RPMI7951 (cell line): ENCODE data around the gene UCN3. TPM values are rescaled to one million over a fixed set of nuclear protein-coding genes. Genes with fewer than 3 reads are reported as not detected.
"Not testable (repeated sequence)": the region's sequence is repeated elsewhere in the genome, so short reads cannot be mapped to it uniquely, and the experiment has no call there.

Source experiments
- DNase-seq: peaks from one replicate; pipeline ENCODE4 v3.0.0-alpha.2; 2012; ENCODE audit warnings: low read depth
- total RNA-seq: library from RNA; depleted of rRNA; stranded (reverse); fragments of >200 nt; shearing (Covaris generic); gene quantifications from 2 replicates; pipeline ENCODE4 v1.2.3, GENCODE V29; 2014

The UCN3 gene
- total RNA-seq, 1 experiment from 2014 or later = not detected

GRCh38 chr10:5365928-5366327 lies 1.2 kb downstream of the UCN3 start:
- DNase-seq = no peak

- DNase-seq = no peak
Observed at GRCh38 chr10:5369362-5370158, 4.8 kb downstream of the UCN3 start.

GRCh38 chr10:5370493-5371352 lies 6.0 kb downstream of the UCN3 start:
- DNase-seq = no peak

- no peak for DNase-seq
Observed at GRCh38 chr10:5373307-5373706, 8.5 kb downstream of the UCN3 start.

- no peak for DNase-seq
Observed at GRCh38 chr10:5373891-5374611, 9.3 kb downstream of the UCN3 start.

- DNase-seq = no peak
Observed at GRCh38 chr10:5376450-5376849, 11.7 kb downstream of the UCN3 start.

GRCh38 chr10:5379202-5379601 lies 14.4 kb downstream of the UCN3 start:
- not testable (repeated sequence) for DNase-seq

GRCh38 chr10:5380395-5380794 lies 15.6 kb downstream of the UCN3 start:
- not testable (repeated sequence) for DNase-seq

- no peak for DNase-seq
Observed at GRCh38 chr10:5381187-5381586, 16.4 kb downstream of the UCN3 start.

GRCh38 chr10:5385224-5385623 lies 20.5 kb downstream of the UCN3 start:
- DNase-seq = no peak

GRCh38 chr10:5387169-5387568 lies 22.4 kb downstream of the UCN3 start:
- DNase-seq = no peak

GRCh38 chr10:5390607-5391205 lies 25.9 kb downstream of the UCN3 start:
- no peak for DNase-seq

- no peak for DNase-seq
Observed at GRCh38 chr10:5391790-5392189, 27.0 kb downstream of the UCN3 start.

GRCh38 chr10:5393529-5393928 lies 28.8 kb downstream of the UCN3 start:
- DNase-seq = no peak

- DNase-seq = no peak
Observed at GRCh38 chr10:5395168-5395567, 30.4 kb downstream of the UCN3 start.

GRCh38 chr10:5396556-5397300 lies 32.0 kb downstream of the UCN3 start:
- DNase-seq = no peak

- DNase-seq = no peak
Observed at GRCh38 chr10:5399332-5399731, 34.6 kb downstream of the UCN3 start.

GRCh38 chr10:5400468-5401240 lies 35.9 kb downstream of the UCN3 start:
- DNase-seq = no peak

GRCh38 chr10:5402798-5403197 lies 38.0 kb downstream of the UCN3 start:
- DNase-seq = no peak
